Prostate gland (tissue), 2 donors: Measurements from ENCODE around the gene OPRD1.

Experiments
- CTCF ChIP-seq, 4 experiments: fragments of 200-600 bp in 2 of 4; fragments of 450-650 bp in 2 of 4; sonication (generic) in 2 of 4; IDR thresholded peaks; 1 replicate in 3 of 4; 2 replicates in 1 of 4; pipeline ENCODE4 v1.5.1; 2016 to 2019; ENCODE audit warnings: antibody characterized with exemption in 4 of 4, mild to moderate bottlenecking in 2 of 4, moderate library complexity in 2 of 4
- POLR2A ChIP-seq: fragments of 450-650 bp; IDR thresholded peaks from one replicate; pipeline ENCODE4 v1.6.1; 2016; ENCODE audit warnings: antibody characterized with exemption, mild to moderate bottlenecking
- POLR2AphosphoS5 ChIP-seq: sonication (generic); formaldehyde crosslinking; IDR thresholded peaks from one replicate; pipeline ENCODE4 v1.6.1; 2017; ENCODE audit warnings: antibody characterized with exemption

GRCh38 chr1:28889357-28889756 lies 77.4 kb downstream of the OPRD1 start:
- TF ChIP-seq CTCF (IDR thresholded peaks at IDR 0.05): no peak
- no peak for TF ChIP-seq POLR2A
- no peak for TF ChIP-seq POLR2AphosphoS5
